ENCODE measurements around the gene FANCD2OS.
"Not testable (repeated sequence)": the region's sequence is repeated elsewhere in the genome, so short reads cannot be mapped to it uniquely, and the experiment has no call there.

Gene FANCD2OS

GRCh38 chr3:10091387-10091786, 16.7 kb downstream of the FANCD2OS start:
- DNase-seq (ENCODE audit: low read depth): not testable (repeated sequence)

- not testable (repeated sequence) for DNase-seq (ENCODE audit: low read depth)
Observed at GRCh38 chr3:10090774-10091173, 17.3 kb downstream of the FANCD2OS start.

GRCh38 chr3:10090179-10090578, 17.9 kb downstream of the FANCD2OS start:
- DNase-seq (ENCODE audit: low read depth): no peak

GRCh38 chr3:10088256-10088655, 19.8 kb downstream of the FANCD2OS start:
- no peak for DNase-seq (ENCODE audit: low read depth)

- DNase-seq (ENCODE audit: low read depth): no peak
Observed at GRCh38 chr3:10085738-10086137, 22.3 kb downstream of the FANCD2OS start.

- DNase-seq (ENCODE audit: low read depth): no peak
Observed at GRCh38 chr3:10081871-10082270, 26.2 kb downstream of the FANCD2OS start.

- no peak for DNase-seq (ENCODE audit: low read depth)
Observed at GRCh38 chr3:10074666-10075065, 33.4 kb downstream of the FANCD2OS start.

- not testable (repeated sequence) for DNase-seq (ENCODE audit: low read depth)
Observed at GRCh38 chr3:10070077-10070476, 38.0 kb downstream of the FANCD2OS start.

- no peak for DNase-seq (ENCODE audit: low read depth)
Observed at GRCh38 chr3:10055097-10055496, 53.0 kb downstream of the FANCD2OS start.

All from stimulated activated CD8-positive, alpha-beta memory T cell treated with anti-CD3 and anti-CD28 coated beads, Interleukin-15, amount 100 ng/mL, for 24 hours (primary cell).